K562 (cell line): ENCODE measurements around the gene CCDC32. TPM values are rescaled to one million over a fixed set of nuclear protein-coding genes. Genes with fewer than 3 reads are reported as not detected.

ENCODE experiments used
- ATAC-seq: fragments of 200-7000 bp; cut with Tn5 transposase; 3 replicates; pipeline ENCODE4 v1.9.1; 2020; ENCODE audit warnings: moderate library complexity
- BruUV-seq: library from RNA; stranded (reverse); fragments of 400-500 nt; replicated peaks from 2 replicates; lab custom pipeline; 2021; lab: Mats Ljungman, UMichigan
- CTCF ChIA-PET: fragments of 300-600 bp; formaldehyde crosslinking; extraction: SDS; loops from one replicate; lab custom pipeline; 2021; ENCODE audit warnings: low intra/inter-chr PET ratio; lab: Yijun Ruan, JAX
- POLR2A ChIA-PET: fragments of 300-600, 350-650 bp; sonication (Branson Sonifier 250); formaldehyde crosslinking; extraction: SDS; loops from one replicate; lab custom pipeline; 2021; ENCODE audit warnings: antibody characterized with exemption, inconsistent platforms; lab: Yijun Ruan, JAX
- DNase-seq, 4 experiments: peaks; one replicate each; pipeline versions ENCODE4 v3.0.0 to v3.0.0-alpha.2; 2011 to 2018; ENCODE audit warnings: low spot score in 3 of 4, mixed read lengths in 3 of 4; ENCODE audit errors: extremely low read depth in 1 of 4
- FAIRE-seq: peaks from 2 replicates; lab custom pipeline; 2011; peaks lifted over from hg19 to GRCh38; lab: Jason Lieb, UNC
- H2AFZ ChIP-seq: 2 replicates; pipeline ENCODE4 v1.6.0; 2011; ENCODE audit warnings: low read depth, low read length, control low read depth, inconsistent platforms
- H3K27ac ChIP-seq: fragments of 200-600 bp; 3 replicates; pipeline ENCODE4 v1.8.0; 2011; ENCODE audit warnings: low read depth, mild to moderate bottlenecking, control low read depth, inconsistent platforms, low read length, moderate library complexity, mixed read lengths; ENCODE audit errors: extremely low read depth
- H3K27me3 ChIP-seq, 2 experiments: fragments of 300-600 bp in 1 of 2; 2 replicates in 1 of 2; 3 replicates in 1 of 2; pipeline versions ENCODE4 v1.6.0 to v1.8.0; 2011; ENCODE audit warnings: inconsistent platforms in 2 of 2, low read length in 2 of 2, mild to moderate bottlenecking in 1 of 2, mixed read lengths in 1 of 2, moderate library complexity in 1 of 2; ENCODE audit not compliant: control insufficient read depth in 2 of 2, insufficient read depth in 2 of 2
- H3K36me3 ChIP-seq: fragments of 300-600 bp; 3 replicates; pipeline ENCODE4 v1.8.0; 2011; ENCODE audit warnings: mild to moderate bottlenecking, low read length, inconsistent platforms; ENCODE audit not compliant: control insufficient read depth, insufficient read depth
- H3K4me1 ChIP-seq, 2 experiments: fragments of 200-600 bp in 1 of 2; replicated peaks in 1 of 2; 2 replicates in 1 of 2; 3 replicates in 1 of 2; pipeline versions ENCODE4 v1.5.1 to v1.8.0; 2011; ENCODE audit warnings: inconsistent platforms in 2 of 2, low read length in 2 of 2, mild to moderate bottlenecking in 1 of 2, mixed read lengths in 1 of 2, moderate library complexity in 1 of 2; ENCODE audit not compliant: control insufficient read depth in 2 of 2, insufficient read depth in 2 of 2
- H3K4me2 ChIP-seq: 2 replicates; pipeline ENCODE4 v1.6.1; 2011; ENCODE audit warnings: low read length, control low read depth, inconsistent platforms, mixed read lengths; ENCODE audit not compliant: insufficient read depth
- H3K4me3 ChIP-seq: fragments of 200-600 bp; sonication (generic), shearing (Covaris generic); 2 replicates; pipeline ENCODE4 v1.5.1; 2016; ENCODE audit warnings: control low read depth, inconsistent platforms
- H3K79me2 ChIP-seq: fragments of 200-600 bp; 3 replicates; pipeline ENCODE4 v1.8.0; 2011; ENCODE audit warnings: low read length, inconsistent platforms; ENCODE audit not compliant: control insufficient read depth, insufficient read depth
- H3K9ac ChIP-seq, 2 experiments: 2 replicates each; pipeline versions ENCODE4 v1.6.0 to v1.6.1; 2011; ENCODE audit warnings: low read depth in 2 of 2, low read length in 2 of 2, control low read depth in 1 of 2, inconsistent platforms in 1 of 2, mild to moderate bottlenecking in 1 of 2, mixed read lengths in 1 of 2; ENCODE audit not compliant: insufficient read depth in 1 of 2
- H3K9me1 ChIP-seq: one replicate; pipeline ENCODE4 v1.6.0; 2011; ENCODE audit warnings: inconsistent platforms, mild to moderate bottlenecking, low read length, moderate library complexity; ENCODE audit not compliant: control insufficient read depth, insufficient read depth
- H3K9me3 ChIP-seq: replicated peaks from 2 replicates; pipeline ENCODE4 v1.5.1; 2011; ENCODE audit warnings: low read depth, low read length, inconsistent platforms; ENCODE audit not compliant: control insufficient read depth, insufficient read depth
- H4K20me1 ChIP-seq: replicated peaks from 2 replicates; pipeline ENCODE4 v1.6.1; 2011; ENCODE audit warnings: low read length, inconsistent platforms, mixed read lengths; ENCODE audit not compliant: control insufficient read depth, insufficient read depth
- BRF1 ChIP-seq: IDR thresholded peaks from 3 replicates; pipeline ENCODE4 v1.6.1; 2011; ENCODE audit warnings: borderline replicate concordance, mild to moderate bottlenecking; ENCODE audit not compliant: insufficient read length; ENCODE audit errors: extremely low read depth
- CBX3 ChIP-seq, 2 experiments: IDR thresholded peaks; 1 replicate in 1 of 2; 2 replicates in 1 of 2; pipeline ENCODE4 v1.6.1; 2012; ENCODE audit warnings: inconsistent platforms in 2 of 2, low read length in 2 of 2, borderline replicate concordance in 1 of 2, control low read depth in 1 of 2
- MAX ChIP-seq: sonication (generic); formaldehyde crosslinking; IDR thresholded peaks from 2 replicates; pipeline ENCODE4 v1.9.0; 2022; ENCODE audit warnings: mild to moderate bottlenecking, missing genetic modification reagents
- ZNF121 ChIP-seq: sonication (generic); formaldehyde crosslinking; conservative IDR thresholded peaks from 2 replicates; pipeline ENCODE4 v1.8.0; 2022; ENCODE audit warnings: missing genetic modification reagents
- ZNF146 ChIP-seq: IDR thresholded peaks from one replicate; pipeline ENCODE4 v1.6.1; 2018; ENCODE audit warnings: missing compliant biosample characterization; ENCODE audit not compliant: unreplicated experiment
- WGBS: fragments of 100-300 bp; shearing (Covaris generic); methylation state at CpG from one replicate; pipeline ENCODE4 v1.1.6; 2016; ENCODE audit warnings: low coverage, mixed read lengths; ENCODE audit not compliant: insufficient coverage; ENCODE audit errors: missing lambda C conversion rate; 5-methylcytosine and 5-hydroxymethylcytosine counted together
- in situ Hi-C: fragments of 300-500 bp; cut with MboI; formaldehyde crosslinking; loops from 4 replicates; pipeline ENCODE4 v1.15.0; 2018; ENCODE audit warnings: inconsistent platforms, mixed read lengths
- intact Hi-C: fragments of 100-400 bp; cut with micrococcal nuclease; formaldehyde crosslinking; loops from 2 replicates; pipeline ENCODE4 v1.14.2; 2022
- polyA plus RNA-seq, 8 experiments: library from polyadenylated mRNA; depleted of rRNA in 4 of 8; stranded (reverse) in 5 of 8; unstranded in 3 of 8; fragments of >200 nt; fragmentation: Nextera tagmentation in 2 of 8; fragmentation: Illumina TruSeq in 1 of 8; extraction: Ambion mirVana in 2 of 8; extraction: Trizol in 1 of 8; gene quantifications; 2 replicates each; pipeline versions ENCODE4 v1.2.1 to v1.2.3, GENCODE V29; 2011 to 2014; ENCODE audit warnings: inconsistent platforms in 1 of 8, missing spikeins in 1 of 8
- total RNA-seq, 7 experiments: library from RNA; depleted of rRNA in 6 of 7; stranded (reverse); fragments of >200 nt in 6 of 7; fragmentation: Illumina TruSeq in 2 of 7; extraction: Trizol in 2 of 7; gene quantifications; 2 replicates each; pipeline versions ENCODE4 v1.2.1 to v1.2.3, GENCODE V29; 2011 to 2021; ENCODE audit warnings: low replicate concordance in 1 of 7

The CCDC32 gene
- total and polyA plus RNA-seq, 9 of the 15 experiments (the other 6 are each of a cell fraction or from before 2014, with no cell fraction given): 22.2 to 94.8 (median 37.1) TPM

DNA sequence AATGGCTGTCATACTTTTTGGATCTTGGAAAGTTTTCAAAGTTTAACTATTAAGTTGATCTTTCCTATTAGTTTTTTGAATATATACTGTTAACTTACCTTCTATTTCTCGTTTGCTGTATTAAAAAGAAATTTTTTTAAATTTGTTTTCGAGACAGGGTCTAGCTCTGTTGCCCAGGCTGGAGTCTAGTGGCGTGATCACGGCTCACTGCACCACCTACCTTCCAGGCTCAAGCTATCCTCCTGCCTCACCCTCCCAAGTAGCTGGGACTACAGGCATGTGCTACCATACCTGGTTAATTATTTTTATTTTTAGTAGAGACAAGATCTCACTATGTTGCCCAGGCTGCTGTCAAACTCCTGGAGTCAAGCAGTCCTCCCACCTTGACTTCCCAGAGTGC lies 33.8 kb upstream of the CCDC32 start:
- no peak overlapping the region for H2AFZ ChIP-seq
- H3K79me2 ChIP-seq: peaks cover 81% of the 10 kb centered on the region
- BruUV-seq: no TSS peak
- TF ChIP-seq MAX (CRISPR knock-in tag) (no peak), ZNF146 (CRISPR knock-in tag) (no peak), ZNF121 (CRISPR knock-in tag) (peak; percentile 71), CBX3 (IDR thresholded peaks at IDR 0.05; ENCODE audit: borderline replicate concordance in 1 of 2, low read length in 2 of 2) (no peak), BRF1 (no peak)
- H3K9me1 ChIP-seq: no peaks in the 10 kb centered on the region
- H3K4me2 ChIP-seq: no peak overlapping the region
- peaks cover 4 to 6% of the 10 kb centered on the region in 2 experiments; a peak in 3 of 5 replicates for H3K4me1 ChIP-seq
- H3K9me3 ChIP-seq: 0 out of 2 replicates have a peak, but pooled peaks cover 1% of the 10 kb centered on the region
- no peaks in the 10 kb centered on the region for H3K27me3 ChIP-seq
- H3K36me3 ChIP-seq: peaks cover 12% of the 10 kb centered on the region; the same call in 1 of the 3 replicates
- ATAC-seq (no peak), DNase-seq (no peak), FAIRE-seq (no peak)
- no peaks in the 10 kb centered on the region for H4K20me1 ChIP-seq
- H3K9ac ChIP-seq: no peak overlapping the region
- no peak overlapping the region for H3K27ac ChIP-seq
- intact Hi-C loops: loop anchor here (10.0 kb wide), 2 partner anchors 166 to 296 kb away; partner anchors contain the start of genes C15orf62, GCHFR and VPS18
- ChIA-PET POLR2A (interaction anchor here (1.2 kb wide), 1 partner anchor 30 kb away, joined by 4 read pairs; the partner anchor contains the start of gene RPUSD2), CTCF (no interaction called here)
- WGBS: 55% methylated on average over 3 of the region's 4 CpGs
- in situ Hi-C loops: no loop called here
- no peak overlapping the region for H3K4me3 ChIP-seq
